Aorta (tissue), 5 donors: ENCODE data around the gene TMEM271. TPM values are rescaled to one million over a fixed set of nuclear protein-coding genes. Genes with fewer than 3 reads are reported as not detected.
A peak's percentile ranks its signal among the peaks of the same experiment; 100 is the strongest.

Source experiments
- ATAC-seq: fragments of 200-7000 bp; cut with Tn5 transposase; one replicate; pipeline ENCODE4 v1.9.1; 2022; ENCODE audit warnings: moderate library complexity; ENCODE audit not compliant: low FRiP score
- DNase-seq, 2 donors: peaks; one replicate each; pipeline ENCODE4 v3.0.0-alpha.2; 2020
- H3K27ac ChIP-seq, 2 donors: one replicate each; pipeline ENCODE4 v1.5.1; 2013; ENCODE audit warnings: low read length in 2 of 2, mild to moderate bottlenecking in 2 of 2, moderate library complexity in 2 of 2, control low read depth in 1 of 2, inconsistent platforms in 1 of 2, low read depth in 1 of 2
- H3K27me3 ChIP-seq, 2 donors: one replicate each; pipeline ENCODE4 v1.6.1; 2013; ENCODE audit warnings: control low read depth in 1 of 2, low read length in 1 of 2, mild to moderate bottlenecking in 1 of 2, moderate library complexity in 1 of 2; ENCODE audit not compliant: insufficient read depth in 2 of 2, control insufficient read depth in 1 of 2
- H3K36me3 ChIP-seq, 2 donors: one replicate each; pipeline ENCODE4 v1.6.1; 2013; ENCODE audit warnings: control low read depth in 1 of 2, low read length in 1 of 2, mild to moderate bottlenecking in 1 of 2; ENCODE audit not compliant: insufficient read depth in 2 of 2, control insufficient read depth in 1 of 2
- H3K4me1 ChIP-seq, 2 donors: one replicate each; pipeline ENCODE4 v1.6.1; 2013; ENCODE audit warnings: low read length in 2 of 2, control low read depth in 1 of 2, mild to moderate bottlenecking in 1 of 2, moderate library complexity in 1 of 2; ENCODE audit not compliant: insufficient read depth in 2 of 2, control insufficient read depth in 1 of 2
- H3K4me3 ChIP-seq, 2 donors: one replicate each; pipeline ENCODE4 v1.5.1; 2013; ENCODE audit warnings: low read length in 2 of 2, control low read depth in 1 of 2, mild to moderate bottlenecking in 1 of 2
- H3K9me3 ChIP-seq: one replicate; pipeline ENCODE4 v1.6.1; 2013; ENCODE audit warnings: mild to moderate bottlenecking, low read length; ENCODE audit not compliant: control insufficient read depth
- WGBS, 2 donors: extraction: QIAGEN DNeasy Blood & Tissue Kit; methylation state at CpG; one replicate each; pipeline ENCODE4 v1.1.7; 2013; 5-methylcytosine and 5-hydroxymethylcytosine counted together
- intact Hi-C, 2 donors: fragments of 100-400 bp; cut with DNase I; formaldehyde crosslinking; loops; one replicate each; pipeline versions ENCODE4 v1.14.2 to v1.15.0; 2022
- polyA plus RNA-seq, 2 donors: library from polyadenylated mRNA; stranded (reverse); fragments of 200-250 nt; gene quantifications; one replicate each; pipeline ENCODE4 v1.2.3, GENCODE V29; 2013
- total RNA-seq, 2 donors: library from RNA; stranded (reverse); fragmentation: NEBNext Ultra II Directional; extraction: Animal tissue kit (Norgen Biotek cat#: 25700); gene quantifications; one replicate each; pipeline ENCODE4 v1.2.1, GENCODE V29; 2021
- donor health status: healthy with polysubstance abuse.
- donor health status: Bipolar disorder and iron deficiency.
- donor health status: DM: no; HTN: no; CAD: no.
- donor health status: DM: no; HTN: no; CAD: no.
- donor health status: DM: yes; HTN: yes; CAD: no.

The TMEM271 gene
- total and polyA plus RNA-seq, 4 donors, result not detected

DNA sequence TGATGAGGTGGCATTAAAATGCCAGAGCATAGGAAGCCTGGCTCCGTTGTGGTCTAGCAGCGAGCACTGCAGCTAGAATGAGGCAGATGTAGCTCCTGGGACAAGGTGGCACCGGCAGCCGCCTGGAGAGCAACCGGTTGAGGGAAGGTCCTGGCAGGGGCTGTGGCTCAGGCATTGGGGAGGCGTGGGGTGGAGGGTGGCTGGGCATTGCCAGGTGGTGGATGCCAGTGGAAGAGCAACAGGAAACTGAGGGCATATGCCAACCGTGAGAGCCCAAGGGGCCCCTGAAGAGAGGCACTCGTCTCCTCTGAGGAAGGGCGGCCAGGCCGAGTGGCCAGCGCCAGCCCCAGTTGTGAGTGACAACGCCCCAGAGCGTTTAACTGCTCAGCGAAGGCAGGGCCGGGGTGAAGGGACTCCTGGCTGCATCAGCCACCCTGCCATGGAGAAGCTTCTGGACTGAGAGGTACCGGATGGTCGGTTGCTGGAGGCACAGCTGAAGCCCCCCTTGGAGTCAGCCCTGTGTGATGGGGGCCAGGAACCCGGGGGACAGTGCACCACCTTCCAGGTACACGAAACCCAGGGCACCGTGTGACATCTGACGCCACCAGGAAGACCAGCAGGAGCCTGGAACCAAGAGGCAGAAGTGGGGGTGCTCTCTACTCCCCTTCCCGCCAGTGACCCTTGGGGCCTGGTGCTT lies 36.1 kb upstream of the TMEM271 start:
- intact Hi-C loops, result no loop called here
- DNase-seq (peak; percentile 33 to 61), ATAC-seq (no peak)

GRCh38 chr4:610411-611261 lies 34.5 kb upstream of the TMEM271 start:
- 49 to 60% methylated on average over 10 of the region's 10 CpGs for WGBS, 2 donors
- intact Hi-C loops, result no loop called here

More for the DNA sequence above, 36.1 kb upstream of the TMEM271 start:
- H3K4me3 ChIP-seq, result no peak overlapping the region
- H3K4me1 ChIP-seq, result no peaks in the 10 kb centered on the region
- WGBS, 2 donors, result 79 to 82% methylated on average over 21 to 22 of the region's 22 CpGs
- H3K27ac ChIP-seq, result no peak overlapping the region
- H3K9me3 ChIP-seq, result peaks cover 5% of the 10 kb centered on the region
- H3K36me3 ChIP-seq, result no peaks in the 10 kb centered on the region
- no peaks in the 10 kb centered on the region for H3K27me3 ChIP-seq

GRCh38 chr4:609400-610050 lies 33.4 kb upstream of the TMEM271 start:
- H3K36me3 ChIP-seq, result no peaks in the 10 kb centered on the region
- no peak for ATAC-seq
- intact Hi-C loops, result no loop called here
- WGBS, 2 donors, result 77 to 79% methylated on average over 8 of the region's 8 CpGs
- H3K27me3 ChIP-seq, result no peaks in the 10 kb centered on the region
- DNase-seq, result peak in 1 of 2 donors; percentile 57
- H3K27ac ChIP-seq, result no peak overlapping the region
- peaks cover 5% of the 10 kb centered on the region for H3K9me3 ChIP-seq
- no peak overlapping the region for H3K4me3 ChIP-seq
- no peaks in the 10 kb centered on the region for H3K4me1 ChIP-seq

More at GRCh38 chr4:610411-611261, 34.5 kb upstream of the TMEM271 start:
- Histone ChIP-seq H3K36me3 (no peaks in the 10 kb centered on the region), H3K27ac (no peak overlapping the region), H3K9me3 (peaks cover 5% of the 10 kb centered on the region), H3K4me3 (no peak overlapping the region), H3K4me1 (no peaks in the 10 kb centered on the region), H3K27me3 (no peaks in the 10 kb centered on the region)
- DNase-seq (peak in 1 of 2 donors; percentile 62), ATAC-seq (no peak)

DNA sequence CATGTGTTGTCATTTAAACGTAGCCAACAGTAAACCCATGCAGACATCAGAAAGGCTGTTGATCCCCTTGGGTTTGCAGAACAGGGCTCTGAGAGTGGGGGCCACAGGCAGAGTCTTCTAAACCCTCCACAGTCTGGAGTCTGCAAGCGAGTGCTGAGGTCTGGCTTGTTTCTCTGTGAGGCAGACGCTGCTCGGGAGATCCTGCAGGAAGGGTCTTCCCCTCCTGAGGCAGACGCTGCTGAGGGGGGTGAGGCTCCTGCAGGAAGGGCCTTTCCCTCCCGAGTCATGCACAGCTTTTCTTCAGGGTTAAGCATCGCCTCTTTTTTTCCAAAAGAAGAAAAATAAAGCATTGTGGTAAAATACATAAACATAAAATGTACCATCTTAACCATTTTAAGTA lies 32.1 kb upstream of the TMEM271 start:
- no peaks in the 10 kb centered on the region for H3K36me3 ChIP-seq
- no peak overlapping the region for H3K4me3 ChIP-seq
- intact Hi-C loops, result no loop called here
- H3K27me3 ChIP-seq, result no peaks in the 10 kb centered on the region
- DNase-seq (peak in 1 of 2 donors; percentile 24), ATAC-seq (no peak)
- H3K27ac ChIP-seq, result no peak overlapping the region
- H3K9me3 ChIP-seq, result peaks cover 5% of the 10 kb centered on the region
- H3K4me1 ChIP-seq, result no peaks in the 10 kb centered on the region
- 41 to 45% methylated on average over 7 of the region's 7 CpGs for WGBS, 2 donors

DNA sequence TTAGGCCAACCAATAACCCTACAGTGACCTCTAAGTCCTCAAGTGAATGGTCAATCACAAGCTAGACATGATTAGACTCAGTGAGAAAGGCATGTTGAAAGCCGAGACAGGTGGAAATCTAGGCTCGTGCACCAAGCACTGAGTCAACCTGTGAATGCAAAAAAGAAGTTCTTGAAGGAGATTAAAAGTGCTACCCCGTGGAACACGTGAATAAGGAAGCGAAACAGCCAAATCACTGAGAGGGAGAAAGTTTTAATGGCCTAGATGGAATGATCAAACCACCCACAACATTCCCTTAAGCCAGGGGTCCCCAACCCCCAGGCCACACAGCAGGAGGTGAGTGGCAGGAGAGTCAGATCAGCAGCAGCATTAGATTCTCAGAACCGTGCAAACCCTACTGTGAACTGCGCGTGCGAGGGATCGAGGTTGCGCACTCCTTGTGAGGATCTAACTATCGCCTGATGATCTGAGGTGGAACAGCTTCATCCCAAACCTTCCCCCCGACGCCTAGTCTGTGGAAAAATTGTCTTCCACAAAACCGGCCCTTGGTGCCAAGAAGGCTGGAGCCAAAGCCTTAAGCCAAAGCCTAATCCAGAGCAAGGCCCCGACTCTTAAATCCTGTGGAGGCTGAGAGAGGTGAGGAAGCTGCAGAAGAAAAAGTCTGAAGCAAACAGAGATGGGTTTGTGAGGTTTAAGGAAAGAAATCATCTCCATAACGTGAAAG lies 29.8 kb upstream of the TMEM271 start:
- Histone ChIP-seq H3K4me1 (no peaks in the 10 kb centered on the region), H3K4me3 (no peak overlapping the region), H3K9me3 (no peaks in the 10 kb centered on the region), H3K36me3 (no peaks in the 10 kb centered on the region), H3K27me3 (no peaks in the 10 kb centered on the region), H3K27ac (no peak overlapping the region)
- intact Hi-C loops, result no loop called here
- no peak for ATAC-seq
- no peak for DNase-seq
- 79 to 83% methylated on average over 17 of the region's 17 CpGs for WGBS, 2 donors

DNA sequence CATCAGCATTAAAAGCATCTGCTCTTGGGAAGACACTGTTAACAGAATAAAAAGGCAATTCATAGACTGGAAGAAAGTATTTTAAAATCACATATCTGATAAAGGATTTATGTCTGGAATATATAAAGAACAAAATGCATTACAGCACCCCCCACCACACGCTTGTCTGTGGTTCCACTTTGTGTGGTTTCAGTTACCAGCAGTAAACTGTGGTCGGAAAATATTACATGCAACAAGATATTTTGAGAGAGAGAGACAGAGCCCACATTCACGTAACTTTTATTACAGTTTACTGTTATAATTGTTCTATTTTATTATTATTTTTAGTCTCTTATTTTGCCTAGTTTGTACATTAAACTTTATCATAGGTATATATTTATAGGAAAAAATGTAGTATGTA lies 28.0 kb upstream of the TMEM271 start:
- Histone ChIP-seq H3K4me1 (no peaks in the 10 kb centered on the region), H3K4me3 (no peak overlapping the region), H3K27ac (no peak overlapping the region), H3K9me3 (no peaks in the 10 kb centered on the region), H3K27me3 (no peaks in the 10 kb centered on the region), H3K36me3 (no peaks in the 10 kb centered on the region)
- 71 to 73% methylated on average over 3 of the region's 3 CpGs for WGBS, 2 donors
- DNase-seq, result no peak
- no peak for ATAC-seq
- intact Hi-C loops, result no loop called here

GRCh38 chr4:602559-602942 lies 26.5 kb upstream of the TMEM271 start:
- ATAC-seq (peak; percentile 22), DNase-seq (no peak)
- 19 to 20% methylated on average over 8 of the region's 8 CpGs for WGBS, 2 donors
- Histone ChIP-seq H3K4me3 (no peak overlapping the region), H3K4me1 (no peaks in the 10 kb centered on the region), H3K9me3 (no peaks in the 10 kb centered on the region), H3K27ac (no peak overlapping the region), H3K27me3 (no peaks in the 10 kb centered on the region), H3K36me3 (no peaks in the 10 kb centered on the region)
- intact Hi-C loops, result no loop called here
